HG02798 (cell line): ENCODE measurements around the gene ATXN7L3B.
"Not testable (repeated sequence)": the region's sequence is repeated elsewhere in the genome, so short reads cannot be mapped to it uniquely, and the experiment has no call there.

Source experiments
- ATAC-seq: cut with Tn5 transposase; IDR thresholded peaks from one replicate; pipeline ENCODE4 v1.9.1; 2021; ENCODE audit warnings: mild to moderate bottlenecking; ENCODE audit not compliant: unreplicated experiment, poor library complexity

Gene ATXN7L3B

GRCh38 chr12:74537707-74538385 lies at the start of gene ATXN7L3B:
TSS of gene ATXN7L3B (plus strand) at chr12:74537835. CDS start at chr12:74538113, 278 bp downstream.
- peak; percentile 98 for ATAC-seq

- ATAC-seq: peak; percentile 54
Observed at GRCh38 chr12:74488134-74488533, 49.5 kb upstream of the ATXN7L3B start.

- peak; percentile 30 for ATAC-seq
Observed at GRCh38 chr12:74489543-74489942, 48.1 kb upstream of the ATXN7L3B start.

- peak; percentile 81 for ATAC-seq
Observed at GRCh38 chr12:74490390-74491064, 47.1 kb upstream of the ATXN7L3B start.

GRCh38 chr12:74491374-74491773 lies 46.3 kb upstream of the ATXN7L3B start:
- ATAC-seq: no peak

- no peak for ATAC-seq
Observed at GRCh38 chr12:74499192-74499591, 38.4 kb upstream of the ATXN7L3B start.

- ATAC-seq: not testable (repeated sequence)
Observed at GRCh38 chr12:74508873-74509657, 28.6 kb upstream of the ATXN7L3B start.

GRCh38 chr12:74509886-74510285 lies 27.7 kb upstream of the ATXN7L3B start:
- no peak for ATAC-seq

- ATAC-seq: no peak
Observed at GRCh38 chr12:74514098-74514872, 23.4 kb upstream of the ATXN7L3B start.

- ATAC-seq: no peak
Observed at GRCh38 chr12:74515849-74516248, 21.8 kb upstream of the ATXN7L3B start.

- ATAC-seq: no peak
Observed at GRCh38 chr12:74526535-74526934, 11.1 kb upstream of the ATXN7L3B start.

GRCh38 chr12:74527491-74527890 lies 10.1 kb upstream of the ATXN7L3B start:
- ATAC-seq: no peak

GRCh38 chr12:74530676-74531075 lies 7.0 kb upstream of the ATXN7L3B start:
- no peak for ATAC-seq

GRCh38 chr12:74535536-74535935 lies 2.1 kb upstream of the ATXN7L3B start:
- no peak for ATAC-seq

- peak; percentile 59 for ATAC-seq
Observed at GRCh38 chr12:74537126-74537706, 419 bp upstream of the ATXN7L3B start.

- peak; percentile 16 for ATAC-seq
Observed at GRCh38 chr12:74538491-74539258, 1.0 kb downstream of the ATXN7L3B start.

GRCh38 chr12:74539261-74539660 lies 1.6 kb downstream of the ATXN7L3B start:
- ATAC-seq: no peak

- ATAC-seq: no peak
Observed at GRCh38 chr12:74539765-74540526, 2.3 kb downstream of the ATXN7L3B start.

GRCh38 chr12:74541074-74541473 lies 3.4 kb downstream of the ATXN7L3B start:
- ATAC-seq: no peak
